ENCODE results near the gene RHBDD2.
"Not testable (repeated sequence)": the region's sequence is repeated elsewhere in the genome, so short reads cannot be mapped to it uniquely, and the experiment has no call there.

RHBDD2 gene

DNA sequence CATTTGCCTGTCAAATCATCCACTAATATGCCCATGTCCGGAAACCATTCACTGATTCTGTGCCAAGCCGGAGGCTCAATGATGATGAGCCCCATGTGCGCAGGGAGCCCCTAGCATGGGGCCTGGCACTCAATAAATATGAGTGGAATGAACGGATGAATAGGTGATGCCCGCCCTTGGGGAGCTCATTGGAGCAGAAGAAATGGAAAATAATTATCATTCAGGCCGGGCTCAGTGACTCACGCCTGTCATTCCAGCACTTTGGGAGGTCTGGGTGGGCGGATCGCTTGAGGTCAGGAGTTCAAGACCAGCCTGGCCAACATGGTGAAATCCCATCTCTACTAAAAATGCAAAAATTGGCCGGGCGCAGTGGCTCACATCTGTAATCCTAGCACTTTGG is 11.0 kb downstream of the RHBDD2 start:
- no peak for DNase-seq

DNA sequence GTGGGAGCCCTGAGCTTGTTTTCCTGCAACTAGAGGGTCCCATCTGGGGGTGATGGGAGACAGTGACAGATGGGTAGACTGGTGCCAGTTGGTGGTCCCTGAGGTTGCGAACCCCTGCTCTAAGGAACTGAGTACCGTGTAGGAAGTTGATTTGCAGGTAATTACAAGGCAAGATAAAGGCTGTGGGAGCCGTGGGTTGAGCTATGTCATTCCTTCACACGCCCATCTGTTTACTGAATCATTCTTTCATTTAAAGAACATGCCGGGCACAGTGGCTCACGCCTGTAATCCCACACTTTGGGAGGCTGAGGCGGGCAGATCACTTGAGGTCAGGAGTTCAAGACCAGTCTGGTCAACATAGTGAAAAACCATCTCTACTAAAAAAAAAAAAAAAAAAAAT is 12.4 kb downstream of the RHBDD2 start:
- not testable (repeated sequence) for DNase-seq

DNA sequence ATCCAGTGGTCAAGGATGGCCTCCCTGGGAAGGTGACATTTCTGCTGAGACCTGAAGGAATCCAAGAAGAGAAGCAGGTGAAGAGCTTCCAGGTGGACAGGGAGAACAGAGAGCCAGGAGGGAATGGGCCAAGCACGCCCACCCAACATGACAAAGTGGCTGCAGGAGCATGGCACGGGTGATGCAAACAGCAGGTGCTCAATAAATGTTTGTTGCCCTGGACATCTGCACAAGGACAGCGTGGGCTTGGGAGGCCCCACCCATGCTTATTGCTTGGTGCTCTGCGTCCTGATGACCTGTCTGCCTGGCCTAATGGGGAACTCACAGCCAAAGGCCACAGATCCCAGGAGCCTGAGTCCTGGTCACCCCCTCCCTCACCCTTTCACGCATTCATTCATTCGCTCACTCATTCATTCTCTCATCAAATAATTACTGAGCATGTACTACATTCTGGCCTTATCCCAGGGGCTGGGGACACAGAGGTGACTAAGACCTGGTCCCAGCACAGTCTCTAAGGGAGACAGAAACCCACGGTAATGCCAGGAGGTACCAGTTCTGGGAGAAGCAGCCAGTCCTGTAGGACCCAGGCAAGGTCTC is 13.1 kb downstream of the RHBDD2 start:
- no peak for DNase-seq

DNA sequence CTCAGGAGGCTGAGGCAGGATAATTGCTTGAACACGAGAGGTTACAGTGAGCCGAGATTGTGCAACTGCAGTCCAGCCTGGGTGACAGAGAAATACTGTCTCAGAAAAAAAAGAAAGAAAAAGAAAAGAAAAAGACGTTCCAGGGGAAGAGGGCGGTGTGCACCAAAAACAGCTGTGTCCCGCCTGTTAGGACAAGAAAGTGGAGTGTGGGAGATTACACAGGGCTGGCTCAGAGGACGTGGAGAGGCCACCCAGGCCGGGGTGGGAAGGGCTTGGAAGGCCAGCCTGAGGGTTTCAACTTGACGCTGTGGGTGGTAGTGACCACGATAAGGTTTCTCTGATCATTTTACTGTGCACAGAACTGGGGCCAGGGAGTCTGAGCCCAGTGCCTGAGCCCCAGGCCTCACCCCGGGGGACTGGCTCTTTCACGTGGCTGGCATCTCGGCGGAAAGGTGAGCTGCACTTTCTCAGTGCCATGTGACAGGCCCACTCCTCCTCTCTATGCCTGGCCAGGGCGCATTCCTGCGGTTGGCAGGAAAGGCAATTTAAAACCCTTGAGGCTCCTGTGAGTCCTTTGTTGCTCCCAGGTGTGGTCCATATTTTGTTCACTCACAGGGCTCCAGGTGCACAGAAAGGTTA is 13.9 kb downstream of the RHBDD2 start:
- DNase-seq = no peak

DNA sequence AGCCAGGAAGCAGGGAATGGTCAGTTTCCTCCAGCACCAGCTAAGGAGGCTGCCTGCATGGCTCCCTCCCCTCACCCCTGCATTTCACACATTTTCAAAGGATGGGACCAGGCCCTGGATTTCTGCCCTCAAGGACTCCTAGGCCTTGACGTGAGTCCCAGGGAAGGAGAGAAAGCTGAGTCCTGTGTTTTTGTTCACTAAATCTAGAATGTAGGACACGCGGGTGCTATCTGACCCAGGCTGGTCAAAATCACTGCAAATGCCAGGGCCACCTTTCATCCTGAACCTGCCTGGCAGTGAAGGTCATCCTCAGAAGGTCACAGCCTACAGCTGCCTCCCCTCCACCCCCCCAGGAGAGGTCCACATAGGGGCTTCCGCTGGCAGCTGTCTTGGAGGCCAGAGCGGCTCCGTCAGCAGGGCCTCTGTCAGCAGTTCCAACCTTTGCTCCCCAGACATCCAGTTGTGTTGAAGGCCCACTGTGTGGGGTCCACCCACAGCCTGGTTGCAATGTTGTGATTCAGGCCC is 18.0 kb downstream of the RHBDD2 start:
- DNase-seq = no peak

DNA sequence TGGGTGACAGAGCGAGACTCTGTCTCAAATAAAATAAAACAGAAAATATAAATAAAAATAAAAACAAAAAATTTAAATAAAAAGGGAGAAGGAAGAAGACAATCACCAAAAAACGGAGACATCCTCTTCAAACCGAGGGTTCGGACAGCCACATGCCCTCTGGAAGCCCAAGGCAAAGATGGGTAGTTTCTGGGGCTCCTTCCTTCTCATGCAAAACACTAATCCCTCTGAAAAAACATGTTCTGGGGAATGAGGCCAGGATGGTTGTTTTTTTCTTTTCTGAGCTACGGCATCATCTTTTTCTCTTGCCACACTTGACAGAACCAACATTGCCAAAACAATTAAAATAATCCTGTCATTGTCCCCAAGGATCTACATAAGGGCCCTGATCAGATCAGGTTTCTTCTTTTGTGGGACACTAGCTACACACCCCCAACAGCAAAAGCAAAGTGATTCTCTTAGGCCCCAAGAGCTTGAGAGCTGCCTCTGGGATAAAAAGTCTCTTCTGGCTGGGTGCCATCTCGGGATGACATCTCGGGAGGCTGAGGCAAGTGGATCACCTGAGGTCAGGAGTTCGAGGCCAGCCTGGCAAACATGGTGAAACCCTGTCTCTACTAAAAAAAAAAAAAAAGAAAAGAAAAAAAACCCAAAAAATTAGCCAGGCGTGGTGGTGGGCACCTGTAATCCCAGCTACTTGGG is 21.9 kb downstream of the RHBDD2 start:
- DNase-seq = no peak

DNA sequence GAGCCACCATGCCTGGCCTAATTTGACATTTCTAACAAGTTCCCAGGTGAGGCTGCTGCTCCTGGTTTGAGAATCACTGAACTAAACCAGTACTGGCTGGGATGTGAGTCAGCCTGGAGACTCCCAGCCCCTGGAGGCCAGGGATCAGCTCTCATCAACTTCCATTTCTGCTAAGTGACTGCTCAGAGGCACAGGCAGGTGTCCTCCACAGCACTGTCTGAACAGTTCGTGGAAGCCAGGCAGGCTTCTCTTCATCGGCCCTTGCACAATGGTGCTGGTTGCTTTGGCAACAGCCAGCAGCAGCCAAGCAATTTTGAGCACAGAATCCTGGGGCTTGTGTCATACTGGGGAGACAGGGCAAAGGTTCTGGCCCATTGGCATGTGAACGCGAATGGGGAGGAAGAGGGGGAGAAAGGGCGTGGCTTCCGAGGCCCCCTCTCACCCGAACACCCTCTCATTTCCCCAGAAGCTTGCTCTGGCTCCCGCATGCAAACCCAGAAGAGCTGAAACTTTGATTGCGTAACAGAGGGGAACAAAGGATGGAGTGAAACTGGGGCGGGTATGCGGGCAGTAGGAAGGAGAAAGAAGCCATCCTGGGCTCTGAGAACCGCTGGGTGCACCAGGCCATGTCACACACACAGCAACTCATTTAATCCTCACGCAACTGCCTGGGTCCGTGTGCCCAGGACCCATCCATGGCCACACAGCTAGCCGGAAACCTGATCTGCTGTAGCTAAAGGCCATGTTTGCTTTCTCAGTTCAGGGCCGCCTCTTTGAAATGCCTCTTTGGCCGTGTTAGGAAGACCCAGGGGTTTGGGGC is 27.2 kb downstream of the RHBDD2 start:
- peak; percentile 99 for DNase-seq

DNA sequence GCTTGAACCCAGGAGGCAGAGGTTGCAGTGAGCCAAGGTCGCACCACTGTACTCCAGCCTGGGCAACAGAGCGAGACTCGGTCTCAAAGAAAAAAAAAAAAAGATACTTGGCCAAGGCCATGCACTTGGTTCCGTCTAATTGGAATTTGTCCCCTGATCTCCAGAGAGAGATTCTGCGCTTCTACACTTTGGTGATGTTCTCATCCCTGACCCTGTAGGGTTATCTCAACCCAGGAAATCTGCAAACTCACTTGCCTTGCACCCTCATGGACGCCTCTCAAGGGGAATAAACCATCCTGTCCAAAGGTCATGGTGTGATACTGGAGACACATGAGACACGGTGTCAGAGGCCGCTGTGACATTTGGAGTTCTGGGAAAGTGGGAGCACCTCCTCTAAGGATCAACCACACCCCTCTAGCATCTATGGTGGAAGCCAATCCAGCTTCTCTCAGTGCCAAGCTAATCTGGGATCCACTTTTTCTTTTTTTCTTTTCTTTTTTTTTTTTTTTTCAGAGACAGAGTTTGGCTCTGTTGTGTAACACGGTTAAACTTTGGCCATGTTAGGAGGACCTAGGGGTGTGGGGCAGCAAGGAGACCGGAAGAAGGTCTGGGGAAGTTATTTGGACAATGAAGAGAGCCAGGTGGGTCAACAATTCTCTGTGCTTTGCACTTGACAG is 28.3 kb downstream of the RHBDD2 start:
- DNase-seq = peak; percentile 33

DNA sequence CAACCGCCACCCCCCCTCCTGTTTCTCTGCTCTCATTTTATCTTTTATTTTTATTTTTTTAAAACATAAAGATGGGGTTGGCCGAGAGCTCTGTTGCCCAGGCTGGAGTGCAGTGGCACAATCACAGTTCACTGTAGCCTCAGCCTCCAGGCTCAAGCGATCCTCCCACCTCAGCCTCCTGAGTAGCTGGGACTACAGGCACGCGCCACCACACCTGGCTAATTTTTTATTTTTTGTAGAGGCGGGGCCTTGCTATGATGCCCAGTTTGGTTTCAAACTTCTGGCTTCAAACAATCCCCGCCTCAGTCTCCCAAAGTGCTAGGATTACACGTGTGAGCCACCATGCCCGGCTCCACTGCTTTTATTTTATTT is 28.8 kb downstream of the RHBDD2 start:
- DNase-seq = not testable (repeated sequence)

DNA sequence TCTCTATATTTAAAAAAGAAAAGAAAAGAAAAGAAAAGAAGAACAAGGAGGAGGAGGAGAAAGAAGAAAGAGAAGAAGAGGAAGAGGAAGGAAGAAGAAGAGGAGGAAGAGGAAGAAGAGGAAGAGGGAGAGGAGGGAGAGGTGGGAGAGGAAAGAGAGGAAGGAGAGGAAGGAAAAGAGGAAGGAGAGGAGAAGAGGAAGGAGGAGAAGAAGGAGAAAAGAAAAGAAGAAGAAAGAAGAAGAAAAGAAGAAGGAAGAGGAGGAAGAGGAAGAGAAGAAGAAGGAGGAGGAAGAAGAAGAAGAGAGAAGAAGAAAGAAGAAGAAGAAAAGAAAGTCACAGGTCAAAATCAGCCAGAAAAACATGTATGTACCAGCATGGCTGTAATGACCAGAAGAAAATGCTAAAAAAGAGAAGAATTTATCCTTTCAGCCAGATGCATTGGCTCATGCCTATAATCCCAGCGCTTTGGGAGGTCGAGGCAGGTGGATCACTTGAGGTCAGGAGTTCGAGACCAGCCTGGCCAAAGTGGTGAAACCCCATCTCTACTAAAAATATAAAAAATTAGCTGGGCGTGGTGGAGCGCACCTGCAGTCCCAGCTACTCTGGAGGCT is 30.8 kb downstream of the RHBDD2 start:
- DNase-seq = no peak

DNA sequence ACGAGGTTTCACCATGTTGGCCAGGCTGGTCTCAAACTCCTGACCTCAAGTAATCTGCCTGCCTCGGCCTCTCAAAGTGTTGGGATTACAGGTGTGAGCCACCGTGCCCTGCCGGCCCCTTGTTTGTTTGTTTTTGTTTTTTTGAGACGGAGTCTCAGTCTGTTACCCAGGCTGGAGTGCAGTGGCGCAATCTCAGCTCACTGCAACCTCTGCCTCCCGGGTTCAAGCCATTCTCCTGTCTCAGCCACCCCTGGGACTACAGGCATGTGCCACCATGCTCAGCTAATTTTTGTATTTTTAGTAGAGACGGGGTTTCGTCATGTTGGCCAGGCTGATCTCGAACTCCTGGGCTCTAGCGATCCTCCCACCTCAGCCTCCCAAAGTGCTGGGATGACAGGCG is 32.4 kb downstream of the RHBDD2 start:
- DNase-seq = not testable (repeated sequence)

DNA sequence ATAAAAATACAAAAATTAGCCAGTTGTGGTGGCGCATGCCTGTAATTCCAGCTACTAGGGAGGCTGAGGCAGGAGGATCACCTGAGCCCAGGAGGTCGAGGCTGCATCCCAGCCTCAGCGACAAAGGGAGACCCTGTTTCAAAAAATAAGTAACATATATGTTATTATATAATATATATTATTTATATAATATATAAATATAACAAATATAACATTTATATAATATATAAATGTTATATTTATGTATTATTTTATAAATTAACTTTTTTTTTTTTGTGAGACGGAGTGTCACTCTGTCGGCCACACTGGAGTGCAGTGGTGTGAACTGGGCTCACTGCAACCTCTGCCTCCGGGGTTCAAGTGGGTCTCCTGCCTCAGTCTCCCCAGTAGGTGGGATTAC is 34.6 kb downstream of the RHBDD2 start:
- DNase-seq = no peak

DNA sequence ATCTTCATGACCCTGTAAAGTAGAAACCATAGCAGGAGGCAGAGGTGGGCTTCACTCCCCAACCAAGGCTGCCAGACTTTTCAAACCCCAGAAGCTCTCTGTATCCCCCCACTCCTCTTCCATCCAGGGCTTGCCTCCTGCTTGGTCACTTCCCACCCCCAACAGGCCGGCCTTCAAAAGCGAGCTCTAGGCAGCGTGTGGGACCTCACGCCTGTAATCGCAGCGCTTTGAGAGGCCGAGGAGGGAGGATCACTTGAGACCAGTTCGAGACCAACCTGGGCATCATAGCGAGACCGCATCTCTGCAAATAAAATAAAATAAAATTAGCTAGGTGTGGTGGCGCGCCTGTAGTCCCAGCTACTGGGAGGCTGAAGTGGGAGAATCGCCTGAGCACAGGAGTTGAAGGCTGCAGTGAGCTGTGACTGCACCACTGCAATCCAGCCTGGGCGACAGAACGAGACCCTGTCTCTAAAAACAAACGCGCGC is 35.4 kb downstream of the RHBDD2 start:
- no peak for DNase-seq

DNA sequence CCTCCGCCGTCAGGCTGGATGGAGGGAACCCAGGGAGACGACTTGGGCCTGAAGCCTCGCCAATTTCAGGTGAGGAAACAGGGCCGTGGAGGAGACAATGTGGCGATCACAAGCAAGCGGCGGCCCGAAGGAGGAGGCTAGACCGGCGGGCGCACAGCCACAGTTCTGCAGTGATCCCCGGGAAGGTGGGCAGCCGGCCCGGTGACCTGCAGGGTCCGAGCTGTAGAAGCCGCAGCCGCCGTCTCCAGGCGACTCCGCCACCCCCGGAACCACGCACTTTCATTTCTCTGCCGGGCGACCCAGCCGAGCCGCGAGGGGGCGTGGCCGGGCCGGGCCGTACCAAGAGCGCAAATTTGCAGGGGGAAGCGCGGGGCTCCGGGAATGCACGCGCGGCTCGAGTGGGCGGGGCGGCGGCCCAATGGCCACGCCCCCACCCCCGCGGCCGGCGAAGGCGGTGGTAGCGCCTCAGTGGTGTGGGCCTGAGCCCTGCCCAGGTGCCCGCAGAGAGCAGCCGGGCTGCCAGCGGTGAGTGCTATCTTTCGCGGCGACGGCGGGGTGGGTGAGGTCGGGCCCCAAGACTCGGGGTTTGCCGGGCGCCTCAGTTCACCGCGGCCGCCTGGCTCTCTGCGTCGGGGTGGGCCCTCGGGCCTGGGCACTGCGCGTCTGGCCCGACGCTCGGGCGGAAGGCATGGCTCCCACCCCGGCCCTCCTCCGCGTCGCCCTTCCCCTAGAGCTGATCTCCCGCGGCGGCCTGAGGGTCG is 36.0 kb downstream of the RHBDD2 start, which contains the start of gene POR:
POR (plus strand) TSS at position 501 of the 761 bp plus-strand sequence. CDS start 38,847 bp downstream, outside the sequence.
- peak; percentile 85 for DNase-seq

DNA sequence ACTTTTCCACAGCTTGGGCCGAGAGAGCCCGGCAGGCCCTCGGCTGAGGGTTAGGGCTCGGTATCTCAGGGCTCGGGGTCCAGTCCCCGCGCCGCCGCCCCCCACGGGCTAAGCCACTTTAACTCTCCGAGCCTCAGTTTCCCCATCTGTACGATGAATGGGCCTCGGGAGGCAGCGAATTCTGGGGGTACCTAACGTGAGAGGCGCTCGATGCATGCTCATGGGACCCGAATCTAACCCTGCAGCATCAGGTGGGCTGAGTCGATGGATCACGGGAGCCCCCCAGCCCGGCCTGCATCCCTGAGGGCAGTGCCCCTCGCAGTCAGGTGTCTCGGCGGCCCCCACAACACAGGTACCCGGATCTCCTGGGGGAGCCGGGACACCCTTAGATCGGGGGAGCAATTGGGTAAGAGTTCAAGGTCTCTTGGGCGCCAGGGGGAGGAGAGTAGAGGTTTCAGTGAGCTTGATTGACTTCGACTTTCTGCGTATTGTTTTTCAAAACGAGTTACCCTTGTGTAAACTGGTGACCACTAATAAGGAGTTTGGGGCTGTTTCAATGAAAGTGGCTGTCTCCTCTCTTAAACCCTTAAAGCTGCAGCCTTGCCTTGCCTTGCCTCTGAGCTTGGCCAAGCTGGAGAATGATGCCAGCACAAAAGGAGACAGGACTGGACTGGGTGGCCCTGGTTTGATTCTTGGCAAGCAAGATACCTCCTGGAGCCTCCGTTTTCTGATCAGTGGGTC is 36.8 kb downstream of the RHBDD2 start:
- DNase-seq = no peak

DNA sequence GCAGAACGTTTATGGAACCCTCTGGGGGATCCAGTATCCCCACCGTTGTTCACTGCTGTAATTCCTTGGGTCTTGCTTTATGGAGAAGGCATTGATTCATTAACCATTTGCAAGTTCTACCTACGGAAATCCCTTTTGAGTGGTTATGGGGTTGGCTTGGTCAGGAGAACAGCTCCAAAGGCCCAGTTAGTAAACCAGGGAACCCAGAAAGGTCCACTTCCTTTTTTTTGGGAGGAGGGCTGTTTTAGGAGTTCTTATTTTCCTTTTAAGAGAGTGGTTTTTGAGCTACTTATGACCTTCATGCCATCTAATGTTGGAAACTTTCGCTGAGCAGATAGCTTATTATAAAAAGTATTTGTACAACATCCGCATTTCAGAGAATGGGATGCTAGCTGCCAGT is 37.4 kb downstream of the RHBDD2 start:
- peak; percentile 70 for DNase-seq

DNA sequence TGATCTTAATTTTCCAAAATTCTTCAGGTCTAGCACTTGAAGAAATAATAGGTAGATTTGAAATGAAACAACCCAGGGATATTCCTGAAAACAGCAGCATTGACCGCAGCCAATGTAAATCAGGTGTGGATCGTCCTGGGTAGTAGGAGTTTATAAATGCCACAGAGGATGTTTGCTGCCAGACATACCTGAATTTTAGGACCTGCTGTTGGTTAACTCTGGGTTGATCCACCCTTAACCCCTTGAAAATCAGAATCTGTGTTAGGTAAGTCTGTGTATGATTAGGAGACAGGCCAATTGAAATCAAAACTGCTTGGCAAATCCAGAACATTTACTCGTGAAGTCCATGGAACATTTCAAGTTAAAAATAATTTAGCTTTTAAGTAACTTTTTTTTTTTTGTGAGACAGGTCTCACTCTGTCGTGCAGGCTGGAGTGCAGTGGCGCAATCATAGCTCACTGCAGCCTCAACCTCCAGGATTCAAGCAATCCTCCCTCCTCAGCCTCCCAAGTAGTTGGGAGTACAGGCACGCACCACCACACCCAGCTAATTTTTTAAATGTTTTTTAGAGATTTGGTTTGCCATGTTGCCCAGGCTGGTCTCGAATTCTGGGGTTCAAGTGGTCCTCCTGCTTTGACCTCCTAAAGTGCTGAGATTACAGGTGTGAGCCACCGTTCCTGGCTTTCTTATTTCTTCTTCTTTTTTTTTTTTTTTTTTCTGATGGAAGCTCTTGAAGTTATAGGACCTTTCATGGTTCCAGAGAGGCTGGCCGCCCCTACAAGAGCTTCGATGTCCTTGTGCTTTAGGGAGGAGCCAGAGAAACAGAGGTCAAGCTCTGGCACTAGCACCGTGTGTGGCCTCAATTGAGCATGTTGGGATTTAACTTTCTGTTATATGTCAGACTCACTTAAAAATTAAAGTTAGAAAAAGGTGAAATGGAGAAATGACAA is 38.1 kb downstream of the RHBDD2 start:
- DNase-seq = no peak

DNA sequence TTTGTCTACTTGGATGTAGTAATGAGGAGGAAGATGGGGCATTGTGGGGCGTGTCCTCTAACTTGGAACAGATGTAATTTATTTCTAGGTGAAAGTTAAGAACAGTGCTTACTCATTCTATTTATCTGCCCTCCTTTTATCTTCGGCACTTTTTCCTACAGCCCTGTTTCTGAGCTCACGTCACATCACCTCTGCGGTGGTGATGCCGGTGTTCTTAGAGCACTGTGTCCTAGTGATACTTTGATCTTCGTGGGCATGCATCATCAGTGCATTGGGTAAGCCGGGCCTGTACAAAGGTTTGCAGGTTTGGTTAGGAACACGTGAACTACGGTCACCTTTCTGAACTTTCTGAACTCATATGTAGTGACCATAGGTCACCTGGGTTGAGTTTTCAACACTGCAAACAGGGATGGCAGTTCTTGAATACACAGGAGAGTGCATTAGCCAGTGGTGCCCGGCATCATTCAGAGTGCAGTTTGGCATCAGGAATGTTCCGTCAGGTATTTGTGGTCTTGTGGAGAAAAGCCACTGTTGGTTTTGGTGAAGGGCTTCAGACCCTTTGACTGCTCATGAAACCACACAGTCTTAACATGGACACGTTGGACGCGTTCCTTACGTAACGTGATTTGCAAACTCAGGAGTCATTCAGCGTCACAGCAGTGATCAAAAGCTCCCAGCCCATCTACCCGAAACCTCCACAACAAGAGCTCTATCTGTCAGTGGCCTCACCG is 41.8 kb downstream of the RHBDD2 start:
- no peak for DNase-seq

DNA sequence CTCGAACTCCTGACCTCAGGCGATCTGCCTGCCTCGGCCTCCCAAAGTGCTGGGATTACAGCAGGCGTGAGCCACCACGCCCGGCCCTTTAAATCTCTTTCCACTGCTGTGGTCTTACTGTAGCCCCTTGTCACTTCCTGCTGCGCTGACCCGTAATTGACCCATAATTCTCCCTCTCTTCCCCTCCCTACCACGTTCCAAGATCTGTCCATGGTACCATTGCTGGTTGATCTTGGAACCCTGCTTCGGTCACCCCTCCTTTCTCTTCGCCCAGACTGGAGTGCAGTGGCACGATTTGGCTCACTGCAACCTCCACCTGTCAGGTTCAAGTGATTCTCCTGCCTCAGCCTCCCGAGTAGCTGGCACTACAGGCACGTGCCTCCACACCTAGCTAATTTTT is 42.6 kb downstream of the RHBDD2 start:
- peak; percentile 77 for DNase-seq

All from MV-4-11 (cell line).